A673 (cell line): Measurements from ENCODE around the gene EPHB4. TPM values are rescaled to one million over a fixed set of nuclear protein-coding genes. Genes with fewer than 3 reads are reported as not detected.

Source experiments
- BruUV-seq: library from RNA; stranded (reverse); fragments of 400-500 nt; replicated peaks from 2 replicates; lab custom pipeline; 2021; lab: Mats Ljungman, UMichigan
- CTCF ChIA-PET: fragments of 300-600 bp; sonication (Branson Sonifier 250); formaldehyde crosslinking; loops from one replicate; lab custom pipeline; 2022; ENCODE audit warnings: antibody characterized with exemption; lab: Charles Lee
- POLR2A ChIA-PET: fragments of 300-600 bp; sonication (Branson Sonifier 250); formaldehyde crosslinking; loops from one replicate; lab custom pipeline; 2022; ENCODE audit warnings: antibody characterized with exemption; ENCODE audit not compliant: low non-redundant PET; lab: Charles Lee
- DNase-seq: peaks from one replicate; pipeline ENCODE4 v3.0.0-alpha.2; 2015; ENCODE audit warnings: low spot score
- H3K27ac ChIP-seq: fragments of 200-600 bp; sonication (generic); 2 replicates; pipeline ENCODE4 v1.5.1; 2016; ENCODE audit warnings: mixed run types, low read depth, mild to moderate bottlenecking, mixed read lengths, antibody characterized with exemption, low read length; ENCODE audit not compliant: poor library complexity, severe bottlenecking
- H3K27me3 ChIP-seq: fragments of 200-600 bp; sonication (generic); replicated peaks from 2 replicates; pipeline ENCODE4 v1.6.1; 2017; ENCODE audit warnings: mixed run types, low read depth, mild to moderate bottlenecking, mixed read lengths, antibody characterized with exemption, low read length; ENCODE audit not compliant: insufficient read depth, poor library complexity
- H3K36me3 ChIP-seq: fragments of 200-600 bp; sonication (generic); 2 replicates; pipeline ENCODE4 v1.6.1; 2016; ENCODE audit warnings: mixed run types, mild to moderate bottlenecking, mixed read lengths, antibody characterized with exemption, low read length; ENCODE audit not compliant: insufficient read depth, poor library complexity, severe bottlenecking
- H3K4me1 ChIP-seq: fragments of 200-600 bp; sonication (generic); 2 replicates; pipeline ENCODE4 v1.6.1; 2017; ENCODE audit warnings: mixed run types, mild to moderate bottlenecking, mixed read lengths, antibody characterized with exemption, low read length; ENCODE audit not compliant: insufficient read depth, poor library complexity, severe bottlenecking
- H3K4me3 ChIP-seq: fragments of 200-600 bp; sonication (generic); 2 replicates; pipeline ENCODE4 v1.5.1; 2016; ENCODE audit warnings: low read depth, mixed run types, mild to moderate bottlenecking, mixed read lengths, low read length; ENCODE audit not compliant: poor library complexity, severe bottlenecking
- H3K9me3 ChIP-seq: fragments of 200-600 bp; sonication (generic); 2 replicates; pipeline ENCODE4 v1.6.1; 2016; ENCODE audit warnings: mixed run types, low read depth, mild to moderate bottlenecking, mixed read lengths, antibody characterized with exemption, low read length; ENCODE audit not compliant: poor library complexity, severe bottlenecking
- EZH2 ChIP-seq: fragments of 200-600 bp; sonication (generic); IDR thresholded peaks from 2 replicates; pipeline ENCODE4 v1.6.1; 2017; ENCODE audit warnings: borderline replicate concordance, low read depth, mild to moderate bottlenecking, mixed read lengths, antibody characterized with exemption, low read length; ENCODE audit not compliant: poor library complexity, severe bottlenecking
- intact Hi-C: fragments of 100-400 bp; cut with micrococcal nuclease; formaldehyde crosslinking; loops from one replicate; pipeline ENCODE4 v1.10.0; 2022; ENCODE audit not compliant: unreplicated experiment
- total RNA-seq: library from RNA; stranded (reverse); gene quantifications from 2 replicates; pipeline ENCODE4 v1.2.3, GENCODE V29; 2021
- TF ChIP-seq, protein P1 (sequence below): fragments of 300-800, 200-600 bp; sonication (generic); conservative IDR thresholded peaks from 2 replicates; pipeline ENCODE4 v1.5.1; 2017; ENCODE audit warnings: low read depth, mild to moderate bottlenecking, antibody characterized with exemption, low read length, moderate library complexity, mixed read lengths

EPHB4 gene
- total RNA-seq, 1 experiment from 2014 or later: 90.4 TPM

DNA sequence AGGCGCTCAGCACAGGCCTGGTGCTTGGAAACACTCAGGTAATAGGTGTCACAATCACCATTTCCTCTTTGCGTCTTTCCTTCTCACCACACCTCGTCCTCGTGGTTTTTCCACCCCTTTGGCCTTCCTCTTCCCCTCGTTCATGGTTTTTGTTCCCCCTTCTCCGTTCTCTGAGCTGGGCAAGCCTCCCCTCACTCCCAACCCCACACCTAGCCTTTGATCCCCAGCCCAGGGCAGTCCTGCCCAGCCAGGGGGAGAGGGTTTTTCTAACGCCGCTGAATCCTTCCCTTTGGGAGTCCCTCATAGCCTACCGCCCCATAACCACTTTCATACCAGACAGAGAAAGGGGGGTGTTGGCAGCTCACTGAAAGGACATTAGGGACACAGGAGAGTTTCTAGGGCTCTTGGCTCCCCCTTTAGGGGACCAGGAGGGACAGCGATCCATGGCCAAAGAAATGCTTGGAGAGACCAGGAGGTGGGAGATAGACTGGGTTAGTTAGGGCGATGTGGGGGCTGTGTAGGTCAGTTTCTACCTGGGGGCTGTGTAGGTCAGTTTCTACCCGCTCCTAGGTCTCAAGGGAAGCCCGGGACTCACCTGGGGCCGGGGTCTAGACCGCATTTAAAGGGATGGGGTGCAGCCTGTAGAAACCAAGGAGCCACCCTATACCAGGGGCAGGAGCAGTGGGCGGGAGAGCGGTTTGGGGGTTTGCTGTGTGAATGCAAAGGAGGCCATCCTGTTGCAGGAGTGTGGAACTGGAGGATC, 1.4 kb downstream of the EPHB4 start:
- H3K4me3 ChIP-seq: peak overlapping the region; percentile 98
- no peak for TF ChIP-seq EZH2
- TF ChIP-seq, protein P1, sequence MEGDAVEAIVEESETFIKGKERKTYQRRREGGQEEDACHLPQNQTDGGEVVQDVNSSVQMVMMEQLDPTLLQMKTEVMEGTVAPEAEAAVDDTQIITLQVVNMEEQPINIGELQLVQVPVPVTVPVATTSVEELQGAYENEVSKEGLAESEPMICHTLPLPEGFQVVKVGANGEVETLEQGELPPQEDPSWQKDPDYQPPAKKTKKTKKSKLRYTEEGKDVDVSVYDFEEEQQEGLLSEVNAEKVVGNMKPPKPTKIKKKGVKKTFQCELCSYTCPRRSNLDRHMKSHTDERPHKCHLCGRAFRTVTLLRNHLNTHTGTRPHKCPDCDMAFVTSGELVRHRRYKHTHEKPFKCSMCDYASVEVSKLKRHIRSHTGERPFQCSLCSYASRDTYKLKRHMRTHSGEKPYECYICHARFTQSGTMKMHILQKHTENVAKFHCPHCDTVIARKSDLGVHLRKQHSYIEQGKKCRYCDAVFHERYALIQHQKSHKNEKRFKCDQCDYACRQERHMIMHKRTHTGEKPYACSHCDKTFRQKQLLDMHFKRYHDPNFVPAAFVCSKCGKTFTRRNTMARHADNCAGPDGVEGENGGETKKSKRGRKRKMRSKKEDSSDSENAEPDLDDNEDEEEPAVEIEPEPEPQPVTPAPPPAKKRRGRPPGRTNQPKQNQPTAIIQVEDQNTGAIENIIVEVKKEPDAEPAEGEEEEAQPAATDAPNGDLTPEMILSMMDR: peak; percentile 21; the same call in 1 of the 2 replicates
- peak overlapping the region; percentile 80 for H3K27ac ChIP-seq
- no peaks in the 10 kb centered on the region for H3K9me3 ChIP-seq
- CTCF ChIA-PET: interaction anchor here (0.6 to 1.1 kb wide), 3 partner anchors 25 to 121 kb away, joined by 3 to 4 read pairs (median 3); partner anchors contain the start of gene POP7
- intact Hi-C loops: loop anchor here (2.0 kb wide), 1 partner anchor 27 kb away; no protein-coding TSS in a partner anchor
- POLR2A ChIA-PET: no interaction called here
- BruUV-seq: TSS peak; percentile 53
- DNase-seq: peak; percentile 52
- no peaks in the 10 kb centered on the region for H3K27me3 ChIP-seq
- H3K36me3 ChIP-seq: peaks cover 33% of the 10 kb centered on the region
- H3K4me1 ChIP-seq: peaks cover 8% of the 10 kb centered on the region

DNA sequence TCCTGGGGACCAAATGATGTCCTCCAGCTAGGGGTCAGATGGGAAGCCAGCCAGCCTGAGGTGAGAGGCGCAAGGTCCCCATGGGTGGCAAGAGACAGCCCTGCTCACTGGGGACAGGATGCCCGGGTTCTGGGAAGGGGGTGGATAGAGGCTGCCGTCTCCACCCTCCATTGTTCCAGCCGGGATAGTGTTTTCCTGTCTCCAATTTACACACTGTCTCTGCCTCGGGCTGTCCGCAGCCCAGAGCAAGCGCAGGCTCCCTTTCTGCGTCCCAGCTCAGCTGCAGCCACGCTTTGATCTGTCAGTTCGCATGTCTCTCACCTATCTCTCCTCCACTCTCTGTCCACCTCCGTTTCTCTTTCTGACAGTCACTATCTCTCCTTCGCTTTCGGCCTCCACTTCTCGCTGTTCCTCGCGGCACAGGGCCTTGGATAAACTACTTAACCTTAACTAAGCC, 2.1 kb downstream of the EPHB4 start:
- TF ChIP-seq EZH2: no peak
- POLR2A ChIA-PET: no interaction called here
- no TSS peak for BruUV-seq

DNA sequence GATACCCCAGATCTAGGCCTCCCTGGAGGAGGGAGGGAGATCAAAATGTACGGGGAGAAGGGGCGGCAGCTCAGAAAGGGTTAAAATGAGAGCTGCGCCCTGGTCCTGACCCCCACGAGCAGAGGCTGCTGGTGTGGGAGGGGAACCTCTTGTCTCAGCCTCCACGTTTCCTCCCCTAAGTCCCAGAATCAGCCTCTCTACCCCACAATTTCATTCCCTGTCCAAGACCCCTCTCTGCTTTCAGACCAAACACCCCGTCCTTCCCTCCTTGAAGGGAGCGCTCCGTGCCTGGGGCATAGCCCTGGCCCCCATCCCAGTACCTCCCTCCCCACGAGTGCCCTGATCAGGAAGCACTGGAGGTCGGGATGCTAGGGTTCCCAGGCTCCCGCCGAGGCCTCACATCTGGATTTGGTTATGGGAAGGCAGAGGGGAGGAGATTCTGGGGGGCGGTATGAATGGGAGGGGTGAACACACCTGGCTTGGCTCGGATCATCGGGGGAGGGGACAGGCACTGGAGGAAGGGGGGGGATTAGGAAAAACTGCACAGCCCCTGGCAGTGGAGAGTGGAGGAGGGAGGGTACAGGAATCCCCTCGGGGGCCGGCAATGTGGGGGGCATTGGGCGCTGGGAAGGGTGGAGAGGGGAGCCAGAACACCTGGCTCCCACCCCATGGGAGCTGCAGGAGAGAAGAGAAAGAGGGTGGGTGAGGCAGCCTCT, 2.7 kb downstream of the EPHB4 start:
- ChIA-PET CTCF (interaction anchor here (1.1 kb wide), 1 partner anchor 119 kb away, joined by 3 read pairs; the partner anchor contains the start of gene POP7), POLR2A (no interaction called here)
- peaks cover 8% of the 10 kb centered on the region for H3K4me1 ChIP-seq
- peak overlapping the region; percentile 98 for H3K4me3 ChIP-seq
- no peaks in the 10 kb centered on the region for H3K27me3 ChIP-seq
- TF ChIP-seq EZH2: no peak
- TF ChIP-seq, protein P1: no peak
- peak overlapping the region; percentile 30 for H3K27ac ChIP-seq
- DNase-seq: no peak
- BruUV-seq: no TSS peak
- intact Hi-C loops: no loop called here
- H3K9me3 ChIP-seq: no peaks in the 10 kb centered on the region
- peaks cover 46% of the 10 kb centered on the region for H3K36me3 ChIP-seq

More for the DNA sequence above, 2.1 kb downstream of the EPHB4 start:
- no peaks in the 10 kb centered on the region for H3K9me3 ChIP-seq
- H3K27ac ChIP-seq: peak overlapping the region; percentile 80
- intact Hi-C loops: no loop called here
- H3K4me1 ChIP-seq: peaks cover 8% of the 10 kb centered on the region
- DNase-seq: no peak
- no peaks in the 10 kb centered on the region for H3K27me3 ChIP-seq
- H3K4me3 ChIP-seq: peak overlapping the region; percentile 98
- peaks cover 40% of the 10 kb centered on the region for H3K36me3 ChIP-seq
- CTCF ChIA-PET: interaction anchor here (0.6 to 1.1 kb wide), 3 partner anchors 24 to 120 kb away, joined by 3 to 4 read pairs (median 3); partner anchors contain the start of gene POP7
